Panc1 (cell line): ENCODE measurements around the gene MIPOL1. TPM values are rescaled to one million over a fixed set of nuclear protein-coding genes. Genes with fewer than 3 reads are reported as not detected.

ENCODE experiments used
- ATAC-seq: fragments of 200-7000 bp; cut with Tn5 transposase; 2 replicates; pipeline ENCODE4 v1.9.1; 2020; ENCODE audit warnings: mild to moderate bottlenecking, moderate library complexity
- BruUV-seq: library from RNA; stranded (reverse); fragments of 400-500 nt; replicated peaks from 2 replicates; lab custom pipeline; 2021; lab: Mats Ljungman, UMichigan
- CTCF ChIA-PET: fragments of 300-600 bp; sonication (Branson Sonifier 250); formaldehyde crosslinking; loops from one replicate; lab custom pipeline; 2022; ENCODE audit warnings: antibody characterized with exemption; lab: Charles Lee
- POLR2A ChIA-PET: fragments of 300-600 bp; sonication (Branson Sonifier 250); formaldehyde crosslinking; loops from one replicate; lab custom pipeline; 2022; ENCODE audit warnings: antibody characterized with exemption; lab: Charles Lee
- DNase-seq: peaks from one replicate; pipeline ENCODE4 v3.0.0-alpha.2; 2010; ENCODE audit warnings: low read depth, low spot score
- H3K27ac ChIP-seq: 2 replicates; pipeline ENCODE4 v1.5.1; 2011; ENCODE audit warnings: mild to moderate bottlenecking, low read length, inconsistent platforms
- H3K27me3 ChIP-seq: fragments of 200-500 bp; sonication (Bioruptor generic); 2 replicates; pipeline ENCODE4 v1.6.0; 2014; ENCODE audit warnings: low read length, inconsistent platforms; ENCODE audit not compliant: control insufficient read depth, insufficient read depth
- H3K36me3 ChIP-seq: fragments of 200-500 bp; sonication (Bioruptor generic); 2 replicates; pipeline ENCODE4 v1.5.1; 2014; ENCODE audit warnings: inconsistent platforms, mild to moderate bottlenecking, low read length, moderate library complexity; ENCODE audit not compliant: control insufficient read depth, insufficient read depth
- H3K4me1 ChIP-seq: 2 replicates; pipeline ENCODE4 v1.5.1; 2011; ENCODE audit warnings: inconsistent platforms, mild to moderate bottlenecking, low read length, moderate library complexity; ENCODE audit not compliant: control insufficient read depth, insufficient read depth
- H3K4me3 ChIP-seq, 2 experiments: 2 replicates each; pipeline ENCODE4 v1.5.1; 2011 to 2012; ENCODE audit warnings: low read depth in 2 of 2, low read length in 2 of 2, mild to moderate bottlenecking in 2 of 2, inconsistent platforms in 1 of 2, moderate library complexity in 1 of 2
- H3K9me3 ChIP-seq: fragments of 200-500 bp; sonication (Bioruptor generic); 2 replicates; pipeline ENCODE4 v1.5.1; 2014; ENCODE audit warnings: low read depth, mild to moderate bottlenecking, inconsistent platforms, low read length, moderate library complexity; ENCODE audit not compliant: control insufficient read depth, insufficient read depth
- POLR2AphosphoS5 ChIP-seq: IDR thresholded peaks from 2 replicates; pipeline ENCODE4 v1.6.1; 2012; ENCODE audit warnings: mild to moderate bottlenecking, low read depth, low read length, moderate library complexity
- REST ChIP-seq, 2 experiments: IDR thresholded peaks; 2 replicates each; pipeline ENCODE4 v1.6.1; 2011 to 2012; ENCODE audit warnings: low read depth in 2 of 2, control low read depth in 1 of 2, low read length in 1 of 2, mild to moderate bottlenecking in 1 of 2, moderate library complexity in 1 of 2; ENCODE audit not compliant: insufficient read depth in 1 of 2
- SIN3A ChIP-seq: IDR thresholded peaks from 2 replicates; pipeline ENCODE4 v1.6.1; 2012; ENCODE audit warnings: low read depth, mild to moderate bottlenecking, low read length, moderate library complexity, borderline replicate concordance; ENCODE audit not compliant: insufficient read depth
- TCF7L2 ChIP-seq: IDR thresholded peaks from 2 replicates; pipeline ENCODE4 v1.6.1; 2011; ENCODE audit warnings: mild to moderate bottlenecking, low read depth, low read length, inconsistent platforms
- in situ Hi-C: cut with HindIII; loops from 2 replicates; pipeline ENCODE4 v1.10.0; 2016; ENCODE audit warnings: low sequenced_read_pairs, low pct_unique_long_range_greater_than_20kb
- intact Hi-C: fragments of 100-400 bp; cut with micrococcal nuclease; formaldehyde crosslinking; loops from one replicate; pipeline ENCODE4 v1.10.0; 2022; ENCODE audit not compliant: unreplicated experiment
- total RNA-seq: library from RNA; stranded (reverse); gene quantifications from one replicate; pipeline ENCODE4 v1.2.1, GENCODE V29; 2021; ENCODE audit not compliant: unreplicated experiment
- TF ChIP-seq, protein P1 (sequence below): fragments of 450-650 bp; IDR thresholded peaks from 2 replicates; pipeline ENCODE4 v1.5.1; 2017; ENCODE audit warnings: mild to moderate bottlenecking

The MIPOL1 gene
- total RNA-seq, 1 experiment from 2014 or later, result 12.8 TPM

DNA sequence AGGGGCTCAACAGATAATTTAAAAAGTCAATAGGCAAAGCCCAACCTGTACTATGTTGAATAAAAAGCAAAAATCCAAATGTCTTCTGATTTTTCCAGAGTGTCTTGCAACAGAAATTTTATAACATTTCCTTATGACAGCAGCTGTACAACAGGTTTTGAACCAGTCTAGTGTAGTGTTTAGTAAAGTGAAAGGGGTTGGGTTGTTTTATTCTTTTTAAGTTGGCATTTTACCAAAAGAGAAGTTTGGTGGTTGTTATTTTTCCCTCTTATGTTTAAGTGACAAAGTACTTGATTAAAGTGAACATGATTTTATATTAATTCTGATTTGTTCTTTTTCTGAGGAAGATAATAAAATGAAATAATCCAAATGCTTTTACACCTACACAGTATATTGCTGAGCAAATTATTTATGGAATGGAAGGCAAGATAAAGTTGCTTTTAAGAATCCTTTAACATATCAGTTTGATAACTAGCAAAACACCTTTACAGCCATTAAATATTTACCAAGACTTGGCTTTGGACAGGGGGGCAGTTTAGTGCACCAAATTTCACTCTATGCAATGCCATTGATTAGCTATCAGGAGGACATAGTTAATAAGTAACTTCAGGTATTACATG, 268.4 kb downstream of the MIPOL1 start:
- no peaks in the 10 kb centered on the region for H3K4me1 ChIP-seq
- ATAC-seq (no peak), DNase-seq (no peak)
- TF ChIP-seq, protein P1, sequence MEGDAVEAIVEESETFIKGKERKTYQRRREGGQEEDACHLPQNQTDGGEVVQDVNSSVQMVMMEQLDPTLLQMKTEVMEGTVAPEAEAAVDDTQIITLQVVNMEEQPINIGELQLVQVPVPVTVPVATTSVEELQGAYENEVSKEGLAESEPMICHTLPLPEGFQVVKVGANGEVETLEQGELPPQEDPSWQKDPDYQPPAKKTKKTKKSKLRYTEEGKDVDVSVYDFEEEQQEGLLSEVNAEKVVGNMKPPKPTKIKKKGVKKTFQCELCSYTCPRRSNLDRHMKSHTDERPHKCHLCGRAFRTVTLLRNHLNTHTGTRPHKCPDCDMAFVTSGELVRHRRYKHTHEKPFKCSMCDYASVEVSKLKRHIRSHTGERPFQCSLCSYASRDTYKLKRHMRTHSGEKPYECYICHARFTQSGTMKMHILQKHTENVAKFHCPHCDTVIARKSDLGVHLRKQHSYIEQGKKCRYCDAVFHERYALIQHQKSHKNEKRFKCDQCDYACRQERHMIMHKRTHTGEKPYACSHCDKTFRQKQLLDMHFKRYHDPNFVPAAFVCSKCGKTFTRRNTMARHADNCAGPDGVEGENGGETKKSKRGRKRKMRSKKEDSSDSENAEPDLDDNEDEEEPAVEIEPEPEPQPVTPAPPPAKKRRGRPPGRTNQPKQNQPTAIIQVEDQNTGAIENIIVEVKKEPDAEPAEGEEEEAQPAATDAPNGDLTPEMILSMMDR, result no peak
- TF ChIP-seq SIN3A (no peak), POLR2AphosphoS5 (no peak), TCF7L2 (no peak), REST (IDR thresholded peaks at IDR 0.05; ENCODE audit: insufficient read depth in 1 of 2, low read depth in 2 of 2, low read length in 1 of 2) (no peak)
- no TSS peak for BruUV-seq
- H3K27ac ChIP-seq, result no peak overlapping the region
- no peaks in the 10 kb centered on the region for H3K9me3 ChIP-seq
- in situ Hi-C loops, result no loop called here
- no peak overlapping the region for H3K4me3 ChIP-seq
- CTCF ChIA-PET, result no interaction called here
- POLR2A ChIA-PET, result no interaction called here
- H3K27me3 ChIP-seq, result no peaks in the 10 kb centered on the region
- intact Hi-C loops, result no loop called here
- no peaks in the 10 kb centered on the region for H3K36me3 ChIP-seq

DNA sequence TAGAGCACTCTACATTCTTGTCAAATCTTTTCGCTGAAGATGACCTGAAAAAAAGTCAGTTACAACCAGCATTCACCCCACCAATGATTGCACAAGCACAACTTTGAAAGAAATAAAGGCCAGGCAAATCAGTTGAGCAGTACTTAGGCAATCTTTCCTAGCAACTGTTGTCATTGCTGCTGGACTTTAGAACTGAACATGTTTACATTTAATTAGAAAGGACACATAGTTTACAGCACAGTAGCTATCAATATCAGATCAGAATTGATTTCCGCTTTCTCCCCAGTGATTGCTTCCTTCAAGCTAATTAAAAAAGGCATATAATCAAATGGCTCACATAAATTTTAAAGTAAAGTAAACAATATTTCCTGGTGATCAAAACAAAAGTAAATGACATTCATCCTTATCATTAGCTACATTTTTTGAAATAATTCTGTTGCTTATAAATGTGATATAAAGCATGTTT, 268.9 kb downstream of the MIPOL1 start:
- POLR2A ChIA-PET, result no interaction called here
- no peak for DNase-seq
- H3K4me1 ChIP-seq, result no peaks in the 10 kb centered on the region
- CTCF ChIA-PET, result no interaction called here
- no peak overlapping the region for H3K27ac ChIP-seq
- no peak for ATAC-seq
- TF ChIP-seq REST (IDR thresholded peaks at IDR 0.05; ENCODE audit: insufficient read depth in 1 of 2, low read depth in 2 of 2, low read length in 1 of 2), result no peak
- TF ChIP-seq, protein P1, result no peak
- no peak for TF ChIP-seq POLR2AphosphoS5
- TF ChIP-seq TCF7L2, result no peak
- TF ChIP-seq SIN3A, result no peak
- H3K27me3 ChIP-seq, result no peaks in the 10 kb centered on the region
- in situ Hi-C loops, result no loop called here
- BruUV-seq, result no TSS peak
- intact Hi-C loops, result no loop called here
- H3K36me3 ChIP-seq, result no peaks in the 10 kb centered on the region
- no peak overlapping the region for H3K4me3 ChIP-seq
- no peaks in the 10 kb centered on the region for H3K9me3 ChIP-seq
